ENCODE results near the gene TIPIN. TPM values are rescaled to one million over a fixed set of nuclear protein-coding genes. Genes with fewer than 3 reads are reported as not detected.
"Not testable (repeated sequence)": the region's sequence is repeated elsewhere in the genome, so short reads cannot be mapped to it uniquely, and the experiment has no call there.

TIPIN gene
- total RNA-seq, 4 donors from 2014 or later: 2.2 to 4.0 (median 2.5) TPM; not detected in 1

DNA sequence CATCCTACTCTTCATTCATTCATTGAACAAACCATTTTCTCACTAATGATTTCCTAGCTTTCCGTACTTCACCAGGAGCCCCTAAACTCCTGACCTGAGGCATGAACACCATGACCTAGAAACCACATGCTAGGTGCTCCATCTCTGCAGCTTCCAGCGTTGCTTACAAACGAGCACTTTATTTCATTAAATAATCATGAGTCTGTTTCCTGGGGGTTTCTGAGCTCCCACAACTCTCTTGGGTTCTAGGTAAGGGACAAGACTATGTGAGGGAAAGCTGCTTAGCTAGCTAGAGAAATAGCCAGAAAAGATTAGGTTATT lies 31.5 kb upstream of the TIPIN start:
- intact Hi-C loops (cut with DNase I; ENCODE audit: low total_unique reads): no loop called here
- TF ChIP-seq POLR2A (IDR thresholded peaks at IDR 0.05) (no peak), POLR2AphosphoS5 (IDR thresholded peaks at IDR 0.05) (no peak), EP300 (IDR thresholded peaks at IDR 0.05; ENCODE audit: low read depth) (no peak)
- TF ChIP-seq, protein P1, sequence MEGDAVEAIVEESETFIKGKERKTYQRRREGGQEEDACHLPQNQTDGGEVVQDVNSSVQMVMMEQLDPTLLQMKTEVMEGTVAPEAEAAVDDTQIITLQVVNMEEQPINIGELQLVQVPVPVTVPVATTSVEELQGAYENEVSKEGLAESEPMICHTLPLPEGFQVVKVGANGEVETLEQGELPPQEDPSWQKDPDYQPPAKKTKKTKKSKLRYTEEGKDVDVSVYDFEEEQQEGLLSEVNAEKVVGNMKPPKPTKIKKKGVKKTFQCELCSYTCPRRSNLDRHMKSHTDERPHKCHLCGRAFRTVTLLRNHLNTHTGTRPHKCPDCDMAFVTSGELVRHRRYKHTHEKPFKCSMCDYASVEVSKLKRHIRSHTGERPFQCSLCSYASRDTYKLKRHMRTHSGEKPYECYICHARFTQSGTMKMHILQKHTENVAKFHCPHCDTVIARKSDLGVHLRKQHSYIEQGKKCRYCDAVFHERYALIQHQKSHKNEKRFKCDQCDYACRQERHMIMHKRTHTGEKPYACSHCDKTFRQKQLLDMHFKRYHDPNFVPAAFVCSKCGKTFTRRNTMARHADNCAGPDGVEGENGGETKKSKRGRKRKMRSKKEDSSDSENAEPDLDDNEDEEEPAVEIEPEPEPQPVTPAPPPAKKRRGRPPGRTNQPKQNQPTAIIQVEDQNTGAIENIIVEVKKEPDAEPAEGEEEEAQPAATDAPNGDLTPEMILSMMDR (IDR thresholded peaks at IDR 0.05): no peak
- H3K4me3 ChIP-seq: peak overlapping the region in 3 of 4 donors; percentile 81 to 92 (median 89)
- in situ Hi-C loops (cut with MboI; ENCODE audit: low pct_ligation_motif_present in 1 of 4, low pct_unique_long_range_greater_than_20kb in 1 of 4, low sequenced_read_pairs in 3 of 4): loop anchor here in 1 of 4 donors (25.0 kb wide), 1 partner anchor 99 kb away; the partner anchor contains the start of gene SNAPC5
- no peaks in the 10 kb centered on the region for H3K27me3 ChIP-seq
- 29% methylated on average over 2 to 3 of the region's 3 CpGs for WGBS, 2 donors (ENCODE audit: low coverage in 1 of 2)
- H3K4me1 ChIP-seq: peaks cover 10 to 46% (median 17%) of the 10 kb centered on the region in 4 donors
- H3K27ac ChIP-seq: peak overlapping the region; percentile 97 to 99 (median 98)
- no peak for DNase-seq
- H3K36me3 ChIP-seq: no peaks in the 10 kb centered on the region
- no peaks in the 10 kb centered on the region for H3K9me3 ChIP-seq

DNA sequence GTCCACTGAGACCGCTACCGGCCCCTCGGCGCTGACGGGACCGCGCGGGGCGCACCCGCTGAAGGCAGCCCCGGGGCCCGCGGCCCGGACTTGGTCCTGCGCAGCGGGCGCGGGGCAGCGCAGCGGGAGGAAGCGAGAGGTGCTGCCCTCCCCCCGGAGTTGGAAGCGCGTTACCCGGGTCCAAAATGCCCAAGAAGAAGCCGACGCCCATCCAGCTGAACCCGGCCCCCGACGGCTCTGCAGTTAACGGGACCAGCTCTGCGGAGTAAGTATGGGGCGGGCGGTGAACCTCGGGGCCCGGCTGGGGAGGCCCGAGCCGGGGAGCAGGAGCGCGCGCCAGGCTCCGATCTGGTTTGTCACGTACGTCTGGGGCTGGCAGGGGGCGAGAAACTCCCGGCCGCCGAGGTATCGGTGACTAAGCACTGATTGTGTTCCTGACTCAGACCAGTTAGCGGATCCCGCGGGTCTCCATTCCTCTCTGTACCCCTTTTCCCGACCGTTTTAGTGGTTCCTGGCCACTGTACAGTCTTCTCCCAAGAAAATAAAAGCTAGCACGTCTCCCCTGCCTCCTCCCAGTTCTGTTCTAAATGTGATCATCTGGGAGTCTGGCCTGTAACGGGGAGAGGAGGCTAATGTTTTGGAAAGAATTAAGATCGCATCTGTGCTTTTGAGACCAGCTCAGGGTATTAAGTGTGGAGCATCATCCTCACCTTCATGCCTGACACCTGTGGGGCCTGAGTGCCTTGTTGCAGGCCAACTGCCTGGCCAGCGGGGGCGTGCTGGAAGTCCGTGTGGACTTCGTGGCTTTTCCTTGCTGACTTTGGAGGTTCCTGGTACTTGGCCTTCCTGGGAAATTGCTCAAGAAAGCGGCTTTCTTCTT lies 30.9 kb upstream of the TIPIN start:
- H3K36me3 ChIP-seq: no peaks in the 10 kb centered on the region
- peak; percentile 66 for DNase-seq
- no peaks in the 10 kb centered on the region for H3K27me3 ChIP-seq
- H3K4me1 ChIP-seq: peaks cover 10 to 46% (median 17%) of the 10 kb centered on the region in 4 donors
- H3K27ac ChIP-seq: peak overlapping the region; percentile 97 to 99 (median 98)
- intact Hi-C loops (cut with DNase I; ENCODE audit: low total_unique reads) (loop anchor here (2.0 kb wide), 2 partner anchors 109 to 117 kb away; partner anchors contain the start of genes RPL4, SNAPC5 and ZWILCH), in situ Hi-C loops (cut with MboI; ENCODE audit: low pct_ligation_motif_present in 1 of 4, low pct_unique_long_range_greater_than_20kb in 1 of 4, low sequenced_read_pairs in 3 of 4) (loop anchor here in 1 of 4 donors (25.0 kb wide), 1 partner anchor 100 kb away; the partner anchor contains the start of gene SNAPC5)
- TF ChIP-seq POLR2A (IDR thresholded peaks at IDR 0.05): no peak
- TF ChIP-seq, protein P1 (IDR thresholded peaks at IDR 0.05): peak in 4 of 5 experiments; percentile 29 to 43 (median 33)
- no peaks in the 10 kb centered on the region for H3K9me3 ChIP-seq
- peak overlapping the region; percentile 81 to 98 (median 90) for H3K4me3 ChIP-seq
- 1 to 7% methylated on average over 3 to 37 of the region's 62 CpGs for WGBS, 2 donors (ENCODE audit: low coverage in 1 of 2)

DNA sequence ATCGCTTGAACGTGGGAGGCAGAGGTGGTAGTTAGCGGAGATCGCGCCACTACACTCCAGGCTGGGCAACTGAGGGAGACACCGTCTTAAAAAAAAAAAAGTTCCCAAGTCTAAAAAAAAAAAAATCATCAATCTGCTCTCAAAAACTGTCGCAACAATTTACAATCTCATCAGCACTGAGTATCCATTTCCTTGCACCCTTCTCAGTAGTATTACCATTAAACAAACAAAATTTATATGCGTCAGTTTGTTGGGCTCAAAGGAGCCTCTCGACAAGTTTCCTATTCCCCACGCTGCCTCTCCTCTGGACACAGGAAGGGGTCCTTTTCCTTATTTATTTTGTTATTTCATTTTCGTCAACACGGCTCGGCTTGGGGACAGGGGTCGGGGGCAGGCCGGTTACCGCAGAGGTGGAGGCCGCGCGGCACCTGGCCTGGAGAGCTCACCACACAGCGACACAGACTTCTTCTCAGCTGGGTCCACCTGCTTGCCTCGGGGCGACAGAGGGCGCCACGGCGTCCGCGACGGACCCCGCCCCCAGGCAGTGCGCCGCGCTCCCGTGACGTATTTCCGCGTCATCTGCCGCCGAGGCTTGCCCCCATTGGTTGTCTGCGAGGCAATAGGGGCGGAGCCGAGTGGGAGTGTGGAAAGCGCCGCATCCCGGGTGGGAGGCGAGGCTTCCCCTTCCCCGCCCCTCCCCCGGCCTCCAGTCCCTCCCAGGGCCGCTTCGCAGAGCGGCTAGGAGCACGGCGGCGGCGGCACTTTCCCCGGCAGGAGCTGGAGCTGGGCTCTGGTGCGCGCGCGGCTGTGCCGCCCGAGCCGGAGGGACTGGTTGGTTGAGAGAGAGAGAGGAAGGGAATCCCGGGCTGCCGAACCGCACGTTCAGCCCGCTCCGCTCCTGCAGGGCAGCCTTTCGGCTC lies 30.0 kb upstream of the TIPIN start, which contains the start of gene MAP2K1:
Gene MAP2K1, plus strand, starts transcription at position 709 of the 920 bp plus-strand sequence. CDS start 436 bp downstream, outside the sequence.
- TF ChIP-seq, protein P1 (IDR thresholded peaks at IDR 0.05): peak; percentile 46 to 76 (median 56)
- peak; percentile 84 to 94 (median 87) for TF ChIP-seq POLR2AphosphoS5 (IDR thresholded peaks at IDR 0.05)
- TF ChIP-seq EP300 (IDR thresholded peaks at IDR 0.05; ENCODE audit: low read depth): no peak
- peak; percentile 81 for TF ChIP-seq POLR2A (IDR thresholded peaks at IDR 0.05)
- in situ Hi-C loops (cut with MboI; ENCODE audit: low pct_ligation_motif_present in 1 of 4, low pct_unique_long_range_greater_than_20kb in 1 of 4, low sequenced_read_pairs in 3 of 4) (loop anchor here in 1 of 4 donors (25.0 kb wide), 1 partner anchor 101 kb away; the partner anchor contains the start of gene SNAPC5), intact Hi-C loops (cut with DNase I; ENCODE audit: low total_unique reads) (loop anchor here (2.0 kb wide), 2 partner anchors 110 to 118 kb away; partner anchors contain the start of genes RPL4, SNAPC5 and ZWILCH)

DNA sequence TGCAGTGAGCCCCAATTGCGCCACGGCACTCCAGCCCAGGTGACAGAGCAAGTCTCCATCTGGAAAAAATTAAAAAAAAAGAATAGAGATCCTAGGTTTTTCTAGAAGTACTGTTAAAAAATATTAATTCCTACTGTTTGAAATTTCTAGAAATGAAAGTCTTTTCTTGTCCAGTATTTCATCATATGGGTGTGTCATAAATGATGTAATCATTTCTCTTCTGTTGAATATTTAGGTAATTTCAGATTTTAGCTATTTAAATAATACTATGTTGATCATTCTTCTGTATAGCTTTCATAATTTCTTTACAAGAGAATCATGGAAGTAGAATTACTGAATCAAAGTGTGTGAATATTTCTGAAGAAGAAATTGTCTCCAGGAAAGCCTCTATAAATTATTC lies 24.9 kb upstream of the TIPIN start:
- H3K27me3 ChIP-seq; DNase-seq; H3K36me3 ChIP-seq; H3K9me3 ChIP-seq; H3K4me3 ChIP-seq; H3K4me1 ChIP-seq; H3K27ac ChIP-seq; intact Hi-C loops (cut with DNase I; ENCODE audit: low total_unique reads): not testable (repeated sequence)
- WGBS, 2 donors (ENCODE audit: low coverage in 1 of 2): 90 to 93% methylated on average over 2 of the region's 2 CpGs
- in situ Hi-C loops (cut with MboI; ENCODE audit: low pct_ligation_motif_present in 1 of 4, low pct_unique_long_range_greater_than_20kb in 1 of 4, low sequenced_read_pairs in 3 of 4): loop anchor here in 2 of 4 donors (5.0 to 25.0 kb wide), 2 partner anchors 106 to 116 kb away; partner anchors contain the start of gene SNAPC5 (in 2 of the 2)

More for the DNA sequence above, 30.0 kb upstream of the TIPIN start, which contains the start of gene MAP2K1:
- H3K27ac ChIP-seq: peak within 1 kb of the TSS; percentile 97 to 99 (median 98)
- peak; percentile 99 for DNase-seq
- H3K9me3 ChIP-seq: no peaks in the 10 kb centered on the region
- peak within 1 kb of the TSS; percentile 81 to 98 (median 90) for H3K4me3 ChIP-seq
- H3K4me1 ChIP-seq: peaks cover 10 to 43% (median 15%) of the 10 kb centered on the region in 4 donors
- H3K27me3 ChIP-seq: no peaks in the 10 kb centered on the region
- 3 to 15% methylated on average over 10 to 64 of the region's 69 CpGs for WGBS, 2 donors (ENCODE audit: low coverage in 1 of 2)
- H3K36me3 ChIP-seq: no peaks in the 10 kb centered on the region

Measured in transverse colon (tissue), 4 donors.